RPMI7951 (cell line): ENCODE results near the gene TAOK3. TPM values are rescaled to one million over a fixed set of nuclear protein-coding genes. Genes with fewer than 3 reads are reported as not detected.
"Not testable (repeated sequence)": the region's sequence is repeated elsewhere in the genome, so short reads cannot be mapped to it uniquely, and the experiment has no call there.

ENCODE experiments used
- DNase-seq: peaks from one replicate; pipeline ENCODE4 v3.0.0-alpha.2; 2012; ENCODE audit warnings: low read depth
- total RNA-seq: library from RNA; depleted of rRNA; stranded (reverse); fragments of >200 nt; shearing (Covaris generic); gene quantifications from 2 replicates; pipeline ENCODE4 v1.2.3, GENCODE V29; 2014; rRNA removed

Gene TAOK3
- 17.7 and 22.6 TPM in 2 replicates for total RNA-seq

GRCh38 chr12:118372541-118373495 lies at the start of gene TAOK3:
TSS of gene TAOK3 (minus strand) at chr12:118372907. CDS start at chr12:118255567, 117,340 bp downstream.
- DNase-seq: peak; percentile 98

GRCh38 chr12:118420673-118421072 lies 48.0 kb upstream of the TAOK3 start:
- no peak for DNase-seq

GRCh38 chr12:118418385-118419057 lies 45.8 kb upstream of the TAOK3 start:
- no peak for DNase-seq

- no peak for DNase-seq
Observed at GRCh38 chr12:118417942-118418341, 45.2 kb upstream of the TAOK3 start.

- no peak for DNase-seq
Observed at GRCh38 chr12:118409834-118410233, 37.1 kb upstream of the TAOK3 start.

GRCh38 chr12:118408241-118408640 lies 35.5 kb upstream of the TAOK3 start:
- DNase-seq: not testable (repeated sequence)

DNA sequence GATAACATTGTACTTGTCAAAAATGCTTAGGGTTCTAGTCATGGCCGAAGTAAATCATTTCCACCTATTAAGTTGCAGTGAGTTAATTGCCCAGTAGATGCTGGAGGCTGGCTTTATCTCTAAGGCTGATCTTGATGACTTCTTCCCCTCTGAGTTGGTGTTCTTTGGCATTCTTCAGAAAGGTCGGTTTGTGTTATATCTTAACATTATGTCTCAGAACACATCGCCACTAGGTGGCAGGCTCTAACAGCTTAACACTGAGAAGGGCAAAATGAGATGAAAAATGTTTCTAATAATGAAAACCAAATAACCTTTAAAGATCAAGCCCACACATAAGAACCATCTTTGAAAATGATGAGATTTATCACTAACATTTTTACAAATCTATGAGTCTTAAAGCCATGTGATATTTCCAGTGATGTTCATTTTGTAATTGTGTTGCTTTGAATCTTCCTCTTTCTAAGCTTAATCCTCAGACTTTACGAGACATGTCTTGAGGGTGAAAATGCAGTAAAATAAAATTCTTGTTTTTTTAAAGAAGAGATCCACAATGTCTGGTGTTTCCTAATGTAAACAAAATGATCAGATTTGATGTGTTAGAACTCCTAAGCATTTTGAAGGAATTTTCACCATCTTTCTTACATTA lies 32.3 kb upstream of the TAOK3 start:
- peak; percentile 47 for DNase-seq

DNA sequence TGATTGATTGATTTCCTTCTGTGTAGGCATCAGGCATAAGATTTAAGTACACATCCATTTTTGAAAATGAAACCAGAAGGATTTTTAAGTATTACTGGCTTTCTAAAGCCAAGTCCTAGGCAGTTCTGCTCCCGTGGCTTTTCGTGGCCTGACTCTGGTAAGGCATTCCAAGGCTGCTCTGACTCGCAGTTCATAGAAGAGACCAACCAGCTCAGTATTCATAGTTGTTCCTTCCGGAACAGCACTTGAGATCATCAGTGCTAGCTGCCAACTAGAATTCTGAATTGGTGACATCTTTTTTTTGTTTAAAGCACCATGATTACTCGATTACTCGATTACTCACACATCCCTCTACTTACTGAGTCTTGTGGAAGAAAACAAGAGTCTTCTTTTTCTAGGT lies 29.5 kb upstream of the TAOK3 start:
- DNase-seq: peak; percentile 22

GRCh38 chr12:118398940-118399339 lies 26.2 kb upstream of the TAOK3 start:
- no peak for DNase-seq

DNA sequence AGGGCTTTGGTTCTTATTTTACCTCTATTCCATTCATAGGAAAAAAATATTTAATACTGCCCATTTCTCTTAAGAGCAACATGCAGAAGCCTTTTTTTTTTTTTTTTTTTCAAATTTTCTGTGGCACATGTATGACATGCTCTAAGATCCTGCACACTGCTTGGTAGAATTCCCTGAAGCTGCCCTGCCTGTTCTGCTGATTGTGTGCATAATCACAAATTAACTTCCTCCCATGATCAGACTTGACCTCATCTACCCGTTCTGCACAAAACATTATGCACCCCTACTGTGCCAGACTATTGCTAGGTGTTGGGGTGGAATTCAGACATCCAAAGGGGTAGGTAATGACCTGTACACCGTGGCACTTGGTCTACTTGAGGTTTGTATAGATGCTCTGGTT lies 25.8 kb upstream of the TAOK3 start:
- DNase-seq: no peak

- no peak for DNase-seq
Observed at GRCh38 chr12:118397708-118398440, 25.2 kb upstream of the TAOK3 start.

DNA sequence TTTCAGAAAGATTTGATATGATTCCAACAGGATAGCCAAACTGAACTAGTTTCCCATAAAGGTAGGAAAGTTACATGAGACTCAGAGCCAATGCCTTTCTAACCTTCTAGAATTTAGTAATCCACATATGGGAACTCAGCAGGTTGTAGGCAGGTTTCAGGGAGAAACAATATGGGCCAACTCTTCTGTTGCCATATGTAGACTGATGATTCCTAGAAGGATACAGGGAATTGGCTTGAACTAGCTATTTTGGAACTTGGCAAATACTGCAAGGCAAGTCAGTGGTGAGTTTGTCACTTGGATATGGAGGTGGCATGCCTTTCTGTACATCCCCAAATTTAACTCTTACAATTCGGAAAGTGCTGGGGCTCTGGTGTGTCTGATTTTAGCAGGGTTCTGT lies 19.1 kb upstream of the TAOK3 start:
- no peak for DNase-seq

DNA sequence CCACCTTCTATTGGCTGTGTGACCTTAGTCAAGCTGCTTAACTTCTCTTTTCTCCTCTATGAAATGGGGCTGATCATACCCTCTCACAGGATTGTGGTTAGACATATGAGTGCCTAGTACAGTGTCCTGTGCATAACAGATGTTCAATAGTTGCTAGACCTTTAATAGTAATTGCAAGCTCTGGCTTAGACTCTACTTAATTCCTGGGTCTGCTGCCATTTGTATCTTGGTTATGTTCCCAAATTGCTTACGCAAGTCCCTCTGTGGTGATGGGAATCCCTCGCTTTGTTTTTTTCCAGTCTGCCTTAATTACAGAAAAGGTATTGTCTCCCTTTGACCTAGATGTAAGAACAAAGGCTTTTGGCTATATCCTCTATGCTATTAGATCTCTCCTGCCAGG lies 18.7 kb upstream of the TAOK3 start:
- no peak for DNase-seq

GRCh38 chr12:118377884-118378470 lies 5.3 kb upstream of the TAOK3 start:
- peak; percentile 54 for DNase-seq

DNA sequence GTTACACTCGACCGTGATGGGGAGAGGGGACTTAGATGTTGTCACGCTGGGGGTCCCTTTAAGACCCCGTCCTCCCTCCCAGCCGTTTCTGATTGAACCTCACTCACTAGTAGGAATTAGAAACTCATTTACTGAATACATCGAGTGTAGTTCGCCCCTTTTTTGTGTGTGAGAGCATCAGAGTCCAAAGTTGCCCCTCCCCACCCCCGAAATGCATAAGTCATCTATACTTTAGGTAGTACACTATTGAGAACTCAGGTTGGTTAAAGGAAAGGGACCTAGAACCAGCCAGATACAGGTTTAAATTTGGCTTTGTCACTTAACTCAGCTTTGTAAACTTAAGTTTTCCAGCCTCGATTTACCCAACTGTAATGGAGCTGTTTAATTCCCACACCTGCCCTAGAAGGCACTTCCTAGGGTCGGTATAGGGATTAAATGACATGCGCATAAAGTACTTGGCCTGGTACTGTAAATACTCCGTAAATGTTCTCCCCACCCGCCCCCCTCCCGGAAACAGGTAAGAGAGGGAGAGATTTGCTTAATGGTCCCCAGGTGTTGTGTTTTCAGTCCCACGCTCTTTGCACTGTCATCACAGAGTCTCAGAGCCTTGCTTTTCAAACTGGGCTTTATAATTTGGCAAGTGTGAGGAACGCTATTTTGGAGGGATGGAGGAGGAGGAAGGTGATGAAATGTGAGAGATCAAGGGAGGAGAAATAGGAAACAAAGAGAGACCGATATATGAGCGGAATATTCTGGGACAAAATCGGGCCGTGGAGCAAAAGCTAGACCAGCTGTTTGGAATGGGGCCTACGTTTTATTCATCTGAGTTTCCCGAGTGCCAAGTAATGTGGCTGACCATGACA lies 4.5 kb upstream of the TAOK3 start:
- DNase-seq: no peak

GRCh38 chr12:118376089-118377020 lies 3.6 kb upstream of the TAOK3 start, which contains the start of gene SUDS3:
TSS of gene SUDS3 (plus strand) at chr12:118376555. CDS start at chr12:118376692, 137 bp downstream.
- peak; percentile 66 for DNase-seq

DNA sequence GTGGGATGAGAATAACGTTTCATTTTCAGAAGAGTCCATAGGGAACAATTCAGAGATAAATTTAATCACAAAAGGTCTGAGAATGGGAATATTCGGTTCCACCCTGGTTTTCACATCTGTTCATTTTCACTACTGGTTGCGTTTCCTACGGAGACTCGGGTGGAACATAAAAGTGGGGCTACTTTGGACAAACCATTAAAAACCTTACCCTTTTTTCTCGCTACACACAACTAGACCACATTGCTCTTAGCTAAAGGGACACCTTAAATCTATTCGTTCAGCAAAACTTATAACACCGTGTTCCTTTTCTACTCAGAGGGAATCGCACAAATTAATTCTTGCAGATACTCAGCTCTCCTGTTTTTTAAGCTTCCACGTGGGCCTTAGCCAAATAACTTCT lies 2.6 kb upstream of the TAOK3 start:
- no peak for DNase-seq

- no peak for DNase-seq
Observed at GRCh38 chr12:118374909-118375308, 2.2 kb upstream of the TAOK3 start.

DNA sequence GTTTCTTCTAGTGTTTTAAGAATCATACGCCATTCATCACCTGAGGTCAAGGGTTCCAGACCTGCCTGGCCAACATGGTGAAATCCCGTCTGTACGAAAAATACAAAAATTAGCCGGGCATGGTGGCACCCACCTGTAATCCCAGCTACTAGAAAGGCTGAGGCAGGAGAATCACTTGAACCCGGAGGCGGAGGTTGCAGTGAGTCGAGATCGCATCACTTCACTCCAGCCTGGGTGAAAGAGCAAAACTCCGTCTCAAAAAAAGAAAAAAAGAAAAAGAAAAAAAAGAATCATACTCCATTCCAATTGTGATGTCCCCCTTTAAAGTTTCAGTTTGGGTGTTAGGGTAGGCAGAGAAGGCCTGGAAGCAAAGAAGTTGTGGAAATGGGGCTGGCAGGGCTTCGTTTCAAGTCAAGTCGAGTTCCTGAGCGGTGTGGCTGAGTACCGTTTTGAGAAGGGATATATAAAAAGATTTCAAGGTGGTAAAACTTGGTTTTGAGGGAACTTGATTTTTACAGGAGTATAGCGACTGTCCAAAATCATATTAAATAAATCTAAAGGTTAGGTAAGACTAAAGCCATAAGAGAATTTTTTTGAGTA lies 1.5 kb upstream of the TAOK3 start:
- no peak for DNase-seq
